GM21723 (cell line): ENCODE measurements around the gene FMO2.

Experiments
- ATAC-seq: cut with Tn5 transposase; IDR thresholded peaks from one replicate; pipeline ENCODE4 v1.9.1; 2021; ENCODE audit warnings: mild to moderate bottlenecking, moderate library complexity; ENCODE audit not compliant: unreplicated experiment

The FMO2 gene

GRCh38 chr1:171185091-171185490 lies at the start of gene FMO2:
Gene FMO2 (plus strand): TSS chr1:171185300. CDS start chr1:171185714, 414 bp downstream.
- no peak for ATAC-seq

- no peak for ATAC-seq
Observed at GRCh38 chr1:171137580-171137979, 47.5 kb upstream of the FMO2 start.

GRCh38 chr1:171138980-171139379 lies 46.1 kb upstream of the FMO2 start:
- no peak for ATAC-seq

- no peak for ATAC-seq
Observed at GRCh38 chr1:171139890-171140289, 45.2 kb upstream of the FMO2 start.

GRCh38 chr1:171140401-171140800 lies 44.7 kb upstream of the FMO2 start:
- no peak for ATAC-seq

- ATAC-seq: no peak
Observed at GRCh38 chr1:171140956-171141687, 44.0 kb upstream of the FMO2 start.

- ATAC-seq: no peak
Observed at GRCh38 chr1:171141688-171142415, 43.2 kb upstream of the FMO2 start.

- ATAC-seq: no peak
Observed at GRCh38 chr1:171142416-171143385, 42.4 kb upstream of the FMO2 start.

- no peak for ATAC-seq
Observed at GRCh38 chr1:171150156-171150555, 34.9 kb upstream of the FMO2 start.

- ATAC-seq: no peak
Observed at GRCh38 chr1:171152549-171152948, 32.6 kb upstream of the FMO2 start.

GRCh38 chr1:171155484-171155883 lies 29.6 kb upstream of the FMO2 start:
- no peak for ATAC-seq

GRCh38 chr1:171158096-171158495 lies 27.0 kb upstream of the FMO2 start:
- no peak for ATAC-seq

GRCh38 chr1:171158551-171158950 lies 26.5 kb upstream of the FMO2 start:
- no peak for ATAC-seq

- no peak for ATAC-seq
Observed at GRCh38 chr1:171159148-171159547, 26.0 kb upstream of the FMO2 start.

GRCh38 chr1:171160211-171160610 lies 24.9 kb upstream of the FMO2 start:
- ATAC-seq: no peak

- ATAC-seq: no peak
Observed at GRCh38 chr1:171160639-171161354, 24.3 kb upstream of the FMO2 start.

GRCh38 chr1:171161431-171161830 lies 23.7 kb upstream of the FMO2 start:
- ATAC-seq: no peak

- ATAC-seq: no peak
Observed at GRCh38 chr1:171166361-171166760, 18.7 kb upstream of the FMO2 start.

- ATAC-seq: no peak
Observed at GRCh38 chr1:171167785-171168184, 17.3 kb upstream of the FMO2 start.

- ATAC-seq: no peak
Observed at GRCh38 chr1:171172471-171172870, 12.6 kb upstream of the FMO2 start.

GRCh38 chr1:171173069-171173468 lies 12.0 kb upstream of the FMO2 start:
- ATAC-seq: no peak
